ENCODE results near the gene YIPF2. TPM values are rescaled to one million over a fixed set of nuclear protein-coding genes. Genes with fewer than 3 reads are reported as not detected.

YIPF2 gene
- total and polyA plus RNA-seq, 8 donors = 41.4 to 67.9 (median 49.9) TPM

DNA sequence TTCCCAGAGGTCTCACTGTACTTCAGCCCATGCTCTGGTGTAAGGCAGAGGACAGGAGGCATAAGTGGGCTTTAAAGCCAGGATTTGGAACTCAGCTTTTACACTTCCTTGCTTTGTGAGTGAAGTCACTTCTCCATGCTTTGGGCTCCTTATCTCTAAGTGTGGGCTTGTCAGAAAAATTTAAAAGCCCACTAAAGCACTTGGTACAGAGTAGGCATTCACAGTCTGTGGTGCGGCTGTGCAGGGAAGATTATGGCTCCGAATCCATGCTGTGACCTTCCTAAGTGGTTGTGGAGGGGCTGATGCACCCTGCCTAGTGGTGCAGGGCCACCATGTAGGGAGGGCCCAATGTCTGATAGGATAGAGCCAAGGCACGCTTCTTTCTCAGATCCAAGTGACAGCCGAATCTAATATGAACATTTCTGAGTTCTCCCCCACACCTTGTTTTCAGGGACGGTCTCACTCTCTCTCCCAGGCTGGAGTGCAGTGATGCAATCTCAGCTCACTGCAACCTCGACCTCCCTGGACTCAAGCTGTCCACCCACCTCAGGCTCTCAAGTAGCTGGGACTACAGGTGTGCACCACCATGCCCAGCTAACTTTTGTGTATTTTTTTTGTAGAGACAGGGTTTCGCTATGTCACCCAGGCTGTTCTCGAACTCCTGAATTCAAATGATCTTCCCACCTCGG, 7.1 kb upstream of the YIPF2 start:
- DNase-seq (no peak), FAIRE-seq (no peak), ATAC-seq (no peak)
- TF ChIP-seq, protein P1, sequence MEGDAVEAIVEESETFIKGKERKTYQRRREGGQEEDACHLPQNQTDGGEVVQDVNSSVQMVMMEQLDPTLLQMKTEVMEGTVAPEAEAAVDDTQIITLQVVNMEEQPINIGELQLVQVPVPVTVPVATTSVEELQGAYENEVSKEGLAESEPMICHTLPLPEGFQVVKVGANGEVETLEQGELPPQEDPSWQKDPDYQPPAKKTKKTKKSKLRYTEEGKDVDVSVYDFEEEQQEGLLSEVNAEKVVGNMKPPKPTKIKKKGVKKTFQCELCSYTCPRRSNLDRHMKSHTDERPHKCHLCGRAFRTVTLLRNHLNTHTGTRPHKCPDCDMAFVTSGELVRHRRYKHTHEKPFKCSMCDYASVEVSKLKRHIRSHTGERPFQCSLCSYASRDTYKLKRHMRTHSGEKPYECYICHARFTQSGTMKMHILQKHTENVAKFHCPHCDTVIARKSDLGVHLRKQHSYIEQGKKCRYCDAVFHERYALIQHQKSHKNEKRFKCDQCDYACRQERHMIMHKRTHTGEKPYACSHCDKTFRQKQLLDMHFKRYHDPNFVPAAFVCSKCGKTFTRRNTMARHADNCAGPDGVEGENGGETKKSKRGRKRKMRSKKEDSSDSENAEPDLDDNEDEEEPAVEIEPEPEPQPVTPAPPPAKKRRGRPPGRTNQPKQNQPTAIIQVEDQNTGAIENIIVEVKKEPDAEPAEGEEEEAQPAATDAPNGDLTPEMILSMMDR (IDR thresholded peaks at IDR 0.05) = no peak
- Histone ChIP-seq H3K27me3 (no peaks in the 10 kb centered on the region), H3K36me3 (no peaks in the 10 kb centered on the region), H3K9me3 (no peaks in the 10 kb centered on the region), H3K4me3 (no peak overlapping the region), H3K4me1 (peaks cover 4 to 12% (median 9%) of the 10 kb centered on the region in 3 donors), H3K27ac (no peak overlapping the region)
- intact Hi-C loops (cut with DNase I) = loop anchor here in 1 of 3 donors (10.0 kb wide), 2 partner anchors 89 to 189 kb away; no protein-coding TSS in a partner anchor
- WGBS, 2 donors = 84 to 90% methylated on average over 9 of the region's 9 CpGs

DNA sequence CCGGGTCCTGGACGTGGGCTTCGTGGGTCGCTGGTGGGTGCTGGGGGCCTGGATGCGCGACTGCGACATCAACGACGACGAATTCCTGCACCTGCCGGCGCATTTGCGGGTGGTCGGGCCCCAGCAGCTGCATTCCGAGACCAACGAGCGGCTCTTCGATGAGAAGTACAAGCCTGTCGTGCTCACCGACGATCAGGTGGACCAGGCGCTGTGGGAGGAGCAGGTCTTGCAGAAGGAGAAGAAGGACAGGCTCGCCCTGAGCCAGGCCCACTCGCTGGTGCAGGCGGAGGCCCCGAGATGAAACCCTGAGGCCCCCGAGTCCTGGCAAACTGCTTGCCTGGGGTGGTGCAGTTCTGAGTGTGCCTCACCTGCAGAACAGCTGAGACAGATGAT, 959 bp upstream of the YIPF2 start:
- peak overlapping the region; percentile 73 to 80 (median 78) for H3K27ac ChIP-seq
- 3 to 4% methylated on average over 27 of the region's 27 CpGs for WGBS, 2 donors
- intact Hi-C loops (cut with DNase I) = no loop called here
- no peaks in the 10 kb centered on the region for H3K9me3 ChIP-seq
- no peaks in the 10 kb centered on the region for H3K27me3 ChIP-seq
- ATAC-seq (no peak), FAIRE-seq (no peak), DNase-seq (peak in 2 of 6 donors; percentile 55 to 80)
- TF ChIP-seq, protein P1 (IDR thresholded peaks at IDR 0.05) = no peak
- H3K4me3 ChIP-seq = peak overlapping the region; percentile 98 to 99 (median 98)
- H3K4me1 ChIP-seq = peaks cover 0 to 7% (median 0%) of the 10 kb centered on the region in 3 donors
- peaks cover 0 to 5% (median 0%) of the 10 kb centered on the region in 3 donors for H3K36me3 ChIP-seq

DNA sequence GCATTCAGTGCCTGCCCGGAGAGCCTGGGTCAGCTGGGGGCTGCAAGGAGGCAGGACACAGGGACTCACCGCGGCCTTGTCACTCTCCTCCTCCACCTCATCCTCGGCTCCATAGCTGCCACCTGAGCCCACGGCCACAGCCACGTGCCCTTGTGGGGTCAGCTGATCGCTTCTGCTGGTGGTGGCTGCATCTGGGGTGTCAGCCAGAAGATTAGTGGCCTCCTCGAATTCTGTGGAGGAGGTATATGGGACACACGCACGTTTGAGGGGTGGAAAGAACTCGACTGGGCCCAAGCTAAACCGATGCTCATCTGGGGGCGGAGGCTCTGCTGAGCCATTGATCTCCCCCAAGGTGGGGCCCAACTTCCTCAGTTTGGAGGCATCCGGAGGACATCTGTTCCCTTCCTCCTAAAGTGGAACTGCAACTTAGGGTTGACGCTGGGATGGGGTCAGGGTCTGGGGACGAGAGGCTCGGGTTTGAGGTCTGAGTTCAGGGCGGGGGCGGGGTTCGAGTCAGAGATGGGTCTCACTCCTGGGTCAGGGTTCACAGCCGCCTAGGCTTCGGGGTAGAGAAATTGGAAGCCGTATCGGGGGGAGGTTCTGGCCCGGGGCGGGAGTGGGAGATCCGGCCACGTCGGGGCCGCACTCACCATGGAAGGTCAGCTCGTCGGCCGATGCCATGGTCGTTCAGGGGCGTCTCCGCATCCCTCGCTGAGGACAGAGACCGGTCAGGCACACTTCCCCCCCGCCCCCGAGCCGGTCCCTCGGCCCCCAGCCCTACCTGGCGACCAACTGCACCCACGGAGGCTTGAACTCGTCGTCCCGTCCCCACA, 493 bp downstream of the YIPF2 start:
- Histone ChIP-seq H3K4me3 (peak overlapping the region; percentile 98 to 99 (median 98)), H3K36me3 (peaks cover 0 to 19% (median 0%) of the 10 kb centered on the region in 3 donors), H3K27me3 (no peaks in the 10 kb centered on the region), H3K4me1 (peaks cover 0 to 7% (median 0%) of the 10 kb centered on the region in 3 donors), H3K27ac (peak overlapping the region; percentile 66 to 80 (median 78)), H3K9me3 (no peaks in the 10 kb centered on the region)
- TF ChIP-seq, protein P1 (IDR thresholded peaks at IDR 0.05) = no peak
- ATAC-seq (peak; percentile 11 to 30 (median 12)), FAIRE-seq (no peak), DNase-seq (peak in 2 of 6 donors; percentile 38 to 60)
- 2% methylated on average over 41 to 47 of the region's 47 CpGs for WGBS, 2 donors
- intact Hi-C loops (cut with DNase I) = no loop called here

DNA sequence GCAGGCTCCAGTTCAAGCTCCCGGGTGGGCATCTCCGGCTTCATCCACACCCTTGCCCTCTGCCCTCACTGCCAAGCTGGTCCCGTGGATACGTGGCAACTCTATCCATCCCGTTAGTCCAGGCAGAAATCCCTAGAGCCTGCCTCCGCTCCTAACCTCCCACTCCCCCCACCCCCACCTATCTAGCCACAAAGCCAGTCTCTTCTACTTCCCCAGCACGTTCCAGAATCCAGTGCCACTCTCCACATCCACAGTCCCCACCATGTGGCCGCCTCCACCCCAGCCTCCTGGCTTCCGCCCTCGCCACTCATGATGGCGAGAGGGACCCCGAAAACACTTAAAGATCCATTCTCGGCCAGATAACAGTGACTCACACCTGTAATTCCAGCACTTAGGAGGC, 3.8 kb downstream of the YIPF2 start:
- H3K9me3 ChIP-seq = no peaks in the 10 kb centered on the region
- H3K4me3 ChIP-seq = no peak overlapping the region
- no peak overlapping the region for H3K27ac ChIP-seq
- ATAC-seq (no peak), FAIRE-seq (no peak), DNase-seq (no peak)
- WGBS, 2 donors = 89 to 91% methylated on average over 13 of the region's 13 CpGs
- intact Hi-C loops (cut with DNase I) = no loop called here
- peaks cover 0 to 39% (median 2%) of the 10 kb centered on the region in 3 donors for H3K36me3 ChIP-seq
- H3K27me3 ChIP-seq = no peaks in the 10 kb centered on the region
- peaks cover 0 to 3% (median under 1%) of the 10 kb centered on the region in 3 donors for H3K4me1 ChIP-seq
- TF ChIP-seq, protein P1 (IDR thresholded peaks at IDR 0.05) = no peak

Data from pancreas (tissue), 10 donors.